Subcutaneous abdominal adipose tissue (tissue), 5 donors: Measurements from ENCODE around the gene SEC23B.
A peak's percentile ranks its signal among the peaks of the same experiment; 100 is the strongest.

ENCODE experiments used
- H3K27ac ChIP-seq: one replicate; pipeline ENCODE4 v1.7.0; 2013; ENCODE audit warnings: low read depth, mild to moderate bottlenecking, inconsistent platforms, low read length, moderate library complexity
- H3K27me3 ChIP-seq, 5 donors: one replicate each; pipeline ENCODE4 v1.7.0; 2013; ENCODE audit warnings: low read length in 5 of 5, inconsistent platforms in 1 of 5; ENCODE audit not compliant: control insufficient read depth in 5 of 5, insufficient read depth in 4 of 5
- H3K36me3 ChIP-seq, 5 donors: one replicate each; pipeline ENCODE4 v1.7.0; 2013; ENCODE audit warnings: low read length in 5 of 5; ENCODE audit not compliant: control insufficient read depth in 5 of 5, insufficient read depth in 5 of 5
- H3K4me1 ChIP-seq, 5 donors: one replicate each; pipeline ENCODE4 v1.7.0; 2013; ENCODE audit warnings: low read length in 5 of 5, mild to moderate bottlenecking in 3 of 5, moderate library complexity in 1 of 5; ENCODE audit not compliant: control insufficient read depth in 5 of 5, insufficient read depth in 5 of 5
- H3K4me3 ChIP-seq, 5 donors: one replicate each; pipeline ENCODE4 v1.7.0; 2013; ENCODE audit warnings: low read length in 5 of 5, low read depth in 1 of 5
- H3K9ac ChIP-seq, 5 donors: one replicate each; pipeline ENCODE4 v1.7.0; 2013; ENCODE audit warnings: low read length in 5 of 5, mild to moderate bottlenecking in 4 of 5, moderate library complexity in 3 of 5
- H3K9me3 ChIP-seq, 5 donors: one replicate each; pipeline ENCODE4 v1.7.0; 2013; ENCODE audit warnings: low read length in 5 of 5; ENCODE audit not compliant: control insufficient read depth in 5 of 5
- donor health status: healthy.
- donor health status: healthy.
- donor health status: healthy.
- donor health status: healthy.
- donor health status: healthy.

Gene SEC23B

DNA sequence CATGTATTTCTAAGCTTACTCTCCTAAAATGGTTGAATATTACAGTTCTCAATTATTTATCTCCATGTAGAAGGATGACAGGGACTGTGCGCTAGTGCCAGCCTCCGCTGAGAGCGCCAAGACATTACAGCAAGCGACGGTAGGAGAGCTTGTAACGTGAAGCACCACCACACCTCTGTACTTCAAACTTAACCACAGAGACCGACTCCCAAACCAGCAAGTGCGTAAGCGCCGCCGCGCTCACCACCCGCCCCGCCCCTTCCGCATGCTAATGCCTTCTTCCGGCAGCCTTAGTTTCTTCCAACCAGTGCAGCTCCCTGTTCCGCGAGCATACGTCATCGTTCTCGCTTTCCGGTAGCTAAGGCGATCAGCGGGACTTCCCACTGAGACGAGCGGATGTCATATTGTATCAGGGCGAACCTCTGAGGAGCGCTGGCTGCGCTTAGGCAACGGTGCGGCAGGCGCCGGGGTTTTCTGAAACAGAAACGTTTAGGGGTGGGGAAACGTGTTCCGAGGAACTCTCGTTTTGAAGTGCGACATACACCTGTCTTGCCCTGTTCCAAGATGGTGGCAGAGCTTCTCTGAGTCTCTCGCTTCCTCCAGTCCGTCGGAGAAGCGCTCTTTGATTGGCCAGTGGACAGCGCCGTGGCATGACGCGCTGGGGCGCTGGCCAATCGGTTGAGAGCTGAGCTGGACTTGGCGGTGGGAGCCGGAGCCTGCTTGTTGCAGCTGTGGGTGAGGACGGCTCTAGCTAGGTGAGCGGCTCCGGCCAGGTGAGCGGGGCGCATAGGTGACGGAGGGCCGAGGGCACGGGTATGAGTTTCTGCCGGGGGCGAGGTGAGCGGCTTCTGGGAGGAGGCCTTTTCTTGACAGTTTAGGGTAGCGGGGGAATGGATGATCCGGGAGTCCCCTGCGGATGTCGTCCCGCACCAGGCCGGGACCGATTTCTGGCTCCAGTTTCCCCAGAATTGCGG lies at the start of gene SEC23B:
Gene SEC23B, plus strand, starts transcription at position 723 of the 974 bp plus-strand sequence. CDS start 2,896 bp downstream, outside the sequence.
- Histone ChIP-seq H3K27me3 (no peaks in the 10 kb centered on the region), H3K9ac (peak within 1 kb of the TSS; percentile 86 to 96 (median 89)), H3K9me3 (no peaks in the 10 kb centered on the region), H3K4me3 (peak within 1 kb of the TSS; percentile 76 to 99 (median 94)), H3K27ac (peak within 1 kb of the TSS; percentile 97), H3K36me3 (peaks cover 2 to 15% (median 9%) of the 10 kb centered on the region in 5 donors), H3K4me1 (peaks cover 3 to 24% (median 18%) of the 10 kb centered on the region in 5 donors)

DNA sequence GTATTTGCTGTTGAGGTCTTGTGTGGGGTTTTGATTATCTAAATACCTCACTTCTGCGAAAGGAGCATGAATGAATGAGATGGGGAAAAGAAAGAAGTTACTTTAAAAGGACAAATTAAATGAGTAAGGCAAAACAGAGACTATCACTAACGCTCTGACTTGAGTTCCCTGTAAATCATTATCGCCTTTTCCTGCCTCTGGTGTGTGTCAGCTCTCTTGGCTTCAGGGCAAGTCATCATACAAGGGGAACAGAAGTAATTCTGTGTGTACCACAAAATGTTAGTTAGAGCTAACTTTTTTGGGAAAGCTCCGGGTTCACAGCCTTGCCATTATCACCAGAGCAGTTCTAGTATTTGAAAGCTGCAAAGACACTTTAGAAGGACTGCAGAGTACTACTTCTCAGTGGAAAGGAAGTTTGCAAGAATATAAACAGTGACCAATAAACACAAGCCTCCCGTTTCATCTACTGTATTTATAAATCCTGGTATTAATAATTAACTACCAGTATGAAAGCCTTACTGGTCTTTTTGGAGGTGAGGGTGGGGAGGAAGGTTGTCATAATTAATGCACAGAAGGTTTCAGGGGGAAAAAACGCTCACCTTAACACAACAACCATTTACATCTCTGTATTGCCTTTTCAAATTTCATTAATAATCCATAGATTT lies 42.1 kb upstream of the SEC23B start:
- Histone ChIP-seq H3K27ac (no peak overlapping the region), H3K9me3 (no peaks in the 10 kb centered on the region), H3K4me1 (peaks cover 0 to 23% (median 21%) of the 10 kb centered on the region in 5 donors), H3K4me3 (no peak overlapping the region), H3K36me3 (peaks cover 0 to 16% (median 3%) of the 10 kb centered on the region in 5 donors), H3K9ac (peak overlapping the region in 2 of 5 donors; percentile 91 to 94), H3K27me3 (no peaks in the 10 kb centered on the region)

DNA sequence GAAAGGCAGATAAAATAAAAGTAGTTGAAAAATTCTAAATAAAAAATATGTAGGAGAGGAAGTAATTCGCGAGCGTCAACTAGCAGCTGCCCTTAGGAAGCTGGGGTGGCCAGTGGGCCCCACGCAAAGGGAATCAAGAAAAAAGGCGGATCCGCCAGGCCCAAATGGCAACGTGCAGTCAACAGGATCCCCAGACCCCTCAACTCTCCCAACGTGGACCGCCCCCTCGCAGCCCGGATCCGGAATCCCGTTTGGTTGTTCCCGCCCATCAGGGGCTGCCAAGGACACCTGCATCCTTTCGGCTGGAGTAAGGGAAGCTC lies 41.2 kb upstream of the SEC23B start:
- Histone ChIP-seq H3K27me3 (no peaks in the 10 kb centered on the region), H3K9me3 (no peaks in the 10 kb centered on the region), H3K36me3 (peaks cover 3 to 25% (median 9%) of the 10 kb centered on the region in 5 donors), H3K4me1 (peaks cover 0 to 23% (median 21%) of the 10 kb centered on the region in 5 donors), H3K4me3 (peak overlapping the region; percentile 84 to 98 (median 96)), H3K9ac (peak overlapping the region in 4 of 5 donors; percentile 35 to 94 (median 92)), H3K27ac (peak overlapping the region; percentile 90)

DNA sequence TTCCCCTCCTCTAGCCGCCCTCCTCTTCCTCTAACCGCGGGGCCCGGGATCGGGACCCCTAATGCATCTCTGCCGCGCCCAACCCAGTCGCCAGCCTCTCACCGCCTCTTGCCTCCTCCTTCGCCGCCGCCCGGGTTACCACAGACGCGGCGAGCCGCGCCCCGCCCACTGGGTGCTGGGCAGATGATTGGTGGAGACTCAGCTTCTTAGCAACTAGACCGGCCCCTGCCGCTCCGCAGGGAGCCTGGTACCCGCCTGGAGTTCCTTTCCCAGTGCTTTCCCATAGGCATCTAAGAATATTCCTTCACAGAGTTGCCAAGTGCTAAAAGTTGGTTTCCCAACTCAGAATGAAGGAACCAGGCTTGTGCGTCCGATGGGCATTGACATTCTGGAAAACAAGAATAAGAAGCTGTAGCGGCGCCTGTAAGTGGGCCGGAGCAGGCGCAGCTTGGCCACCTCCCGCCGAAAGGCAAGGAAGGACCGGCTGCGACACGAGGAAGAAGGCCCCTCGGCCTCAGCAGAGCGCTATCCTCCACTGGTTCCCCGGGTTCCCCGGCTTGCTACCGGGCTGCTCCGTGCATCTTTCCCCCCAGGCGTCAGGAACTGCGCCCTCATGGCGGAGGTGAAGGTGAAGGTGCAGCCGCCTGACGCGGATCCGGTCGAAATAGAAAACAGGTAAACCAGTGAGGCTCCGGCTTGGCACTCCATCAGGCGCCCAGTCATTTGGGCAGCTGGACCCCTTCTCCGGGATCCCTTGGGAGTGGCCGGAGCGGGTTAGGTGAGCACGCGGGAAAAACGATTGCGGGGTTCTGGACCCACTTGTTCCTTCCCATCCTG lies 40.6 kb upstream of the SEC23B start, which contains the start of the genes DZANK1 and POLR3F:
Gene DZANK1, minus strand, starts transcription at position 137 of the 837 bp plus-strand sequence. CDS start 1,672 bp downstream, outside the sequence.
Gene POLR3F, plus strand, starts transcription at position 497 of the 837 bp plus-strand sequence. Its CDS starts 117 bp downstream, at position 614.
- H3K4me3 ChIP-seq, result peak within 1 kb of the TSS; percentile 84 to 98 (median 96)
- peaks cover 0 to 23% (median 21%) of the 10 kb centered on the region in 5 donors for H3K4me1 ChIP-seq
- peak within 1 kb of the TSS; percentile 90 for H3K27ac ChIP-seq
- no peaks in the 10 kb centered on the region for H3K27me3 ChIP-seq
- H3K36me3 ChIP-seq, result peaks cover 3 to 28% (median 9%) of the 10 kb centered on the region in 5 donors
- H3K9ac ChIP-seq, result peak within 1 kb of the TSS; percentile 90 to 96 (median 92)
- no peaks in the 10 kb centered on the region for H3K9me3 ChIP-seq

DNA sequence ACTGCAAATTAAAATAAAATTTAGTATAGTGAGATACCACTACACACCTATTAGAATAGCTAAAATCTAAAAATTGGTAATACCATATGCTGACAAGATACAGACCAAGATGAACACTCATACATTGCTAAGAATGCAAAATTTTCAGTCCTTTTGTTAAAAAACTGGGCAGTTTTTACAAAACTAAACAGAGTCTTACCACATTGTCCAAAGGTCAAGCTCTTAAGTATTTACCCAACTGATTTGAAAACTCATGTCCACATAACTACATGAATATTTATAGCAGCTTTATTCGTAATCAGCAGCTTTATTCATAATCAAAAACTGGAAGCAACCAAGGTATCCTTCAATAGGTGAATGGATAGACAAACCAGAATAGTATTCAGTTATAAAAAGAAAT lies 30.5 kb upstream of the SEC23B start:
- Histone ChIP-seq H3K36me3 (peaks cover 48 to 88% (median 64%) of the 10 kb centered on the region in 5 donors), H3K4me3 (no peak overlapping the region), H3K9ac (no peak overlapping the region), H3K9me3 (no peaks in the 10 kb centered on the region), H3K27me3 (no peaks in the 10 kb centered on the region), H3K27ac (no peak overlapping the region), H3K4me1 (no peaks in the 10 kb centered on the region)

DNA sequence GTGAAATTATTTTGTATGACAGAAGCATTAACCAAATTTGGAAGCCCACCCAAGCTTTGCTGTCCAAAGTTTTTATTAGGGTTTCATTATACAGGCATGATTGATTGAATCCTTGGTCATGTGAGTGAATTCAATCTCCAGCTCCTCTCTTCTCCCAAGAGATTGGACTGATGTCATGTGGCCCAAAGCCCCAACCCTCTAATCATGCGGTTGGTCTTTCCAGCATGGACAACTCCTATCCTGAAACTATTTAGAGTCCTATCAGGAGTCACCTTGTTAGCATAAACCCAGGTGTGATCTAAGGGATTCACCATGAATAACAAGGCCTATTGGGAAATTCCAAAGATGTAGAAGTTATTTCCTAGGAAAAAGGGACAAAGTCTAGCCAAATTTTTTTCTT lies 29.9 kb upstream of the SEC23B start:
- H3K27me3 ChIP-seq, result no peaks in the 10 kb centered on the region
- no peaks in the 10 kb centered on the region for H3K9me3 ChIP-seq
- H3K4me1 ChIP-seq, result no peaks in the 10 kb centered on the region
- H3K9ac ChIP-seq, result no peak overlapping the region
- H3K36me3 ChIP-seq, result peaks cover 50 to 94% (median 70%) of the 10 kb centered on the region in 5 donors
- H3K4me3 ChIP-seq, result no peak overlapping the region
- no peak overlapping the region for H3K27ac ChIP-seq

DNA sequence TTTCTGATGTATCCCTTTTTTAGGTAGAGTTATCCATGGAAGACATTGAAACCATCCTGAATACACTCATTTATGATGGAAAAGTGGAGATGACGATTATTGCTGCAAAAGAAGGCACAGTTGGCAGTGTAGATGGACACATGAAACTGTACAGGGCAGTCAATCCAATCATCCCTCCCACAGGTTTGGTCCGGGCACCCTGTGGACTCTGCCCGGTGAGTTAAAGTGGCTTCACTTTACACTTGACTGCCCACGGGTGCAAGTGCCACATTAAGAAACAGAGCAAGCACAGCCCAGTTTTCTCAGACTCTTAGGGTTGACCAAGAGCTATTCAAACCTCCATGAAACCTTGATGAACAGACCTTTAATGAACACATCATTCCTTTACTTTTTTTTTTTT lies 26.1 kb upstream of the SEC23B start:
- H3K4me1 ChIP-seq, result no peaks in the 10 kb centered on the region
- H3K4me3 ChIP-seq, result no peak overlapping the region
- peaks cover 50 to 90% (median 58%) of the 10 kb centered on the region in 5 donors for H3K36me3 ChIP-seq
- H3K27me3 ChIP-seq, result no peaks in the 10 kb centered on the region
- H3K9ac ChIP-seq, result no peak overlapping the region
- H3K9me3 ChIP-seq, result no peaks in the 10 kb centered on the region
- no peak overlapping the region for H3K27ac ChIP-seq

DNA sequence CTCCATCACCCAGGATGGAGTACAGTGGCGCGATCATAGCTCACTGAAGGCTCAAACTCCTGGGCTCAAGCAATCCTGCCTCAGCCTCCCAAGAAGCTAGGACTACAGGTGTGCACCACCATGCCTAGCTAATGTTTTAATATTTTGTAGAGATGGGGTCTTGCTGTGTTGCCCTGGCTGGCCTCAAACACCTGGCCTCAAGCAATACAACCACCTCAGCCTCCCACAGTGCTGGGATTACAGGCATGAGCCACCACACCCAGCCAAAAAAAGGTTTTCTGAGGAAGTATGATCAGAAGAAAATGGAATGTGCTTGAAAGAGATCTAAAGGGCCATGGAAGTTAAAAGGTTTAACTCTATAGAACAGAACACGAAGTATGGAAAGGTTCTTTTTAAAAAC lies 19.4 kb upstream of the SEC23B start:
- H3K36me3 ChIP-seq, result peaks cover 47 to 61% (median 53%) of the 10 kb centered on the region in 5 donors
- H3K4me3 ChIP-seq, result no peak overlapping the region
- H3K9me3 ChIP-seq, result no peaks in the 10 kb centered on the region

DNA sequence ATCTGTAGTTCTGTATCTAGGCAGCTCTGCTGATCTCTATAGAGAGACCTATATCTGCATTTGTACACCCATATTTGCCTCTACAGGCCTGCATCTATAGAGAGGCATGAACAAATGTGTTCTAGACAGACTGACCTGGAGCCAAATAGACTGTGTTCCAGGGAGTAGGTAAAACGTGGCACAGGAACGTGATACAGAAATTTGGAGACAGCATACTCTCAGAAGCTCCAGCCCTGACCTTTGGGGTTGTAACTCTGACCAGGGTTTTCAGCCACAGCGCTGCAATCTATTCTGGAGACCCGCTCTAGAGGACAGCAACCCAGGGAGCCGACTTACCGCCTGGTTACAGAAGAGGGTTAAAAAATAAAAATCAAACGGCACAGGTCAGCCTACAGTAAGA lies 11.7 kb upstream of the SEC23B start:
- Histone ChIP-seq H3K9ac (peak overlapping the region; percentile 91 to 96 (median 95)), H3K27ac (no peak overlapping the region), H3K36me3 (peaks cover 10 to 17% (median 13%) of the 10 kb centered on the region in 5 donors), H3K4me3 (peak overlapping the region in 4 of 5 donors; percentile 88 to 98 (median 96)), H3K27me3 (no peaks in the 10 kb centered on the region), H3K4me1 (peaks cover 0 to 16% (median 15%) of the 10 kb centered on the region in 5 donors), H3K9me3 (no peaks in the 10 kb centered on the region)

More for the DNA sequence above, 19.4 kb upstream of the SEC23B start:
- Histone ChIP-seq H3K9ac (no peak overlapping the region), H3K27ac (no peak overlapping the region), H3K4me1 (no peaks in the 10 kb centered on the region), H3K27me3 (no peaks in the 10 kb centered on the region)
